Smooth muscle cell (in vitro differentiated cells): ENCODE measurements around the gene NPLOC4. TPM values are rescaled to one million over a fixed set of nuclear protein-coding genes. Genes with fewer than 3 reads are reported as not detected.

Source experiments
- DNase-seq: peaks from one replicate; lab custom pipeline; 2025; ENCODE audit not compliant: unreplicated experiment; lab: John Stamatoyannopoulos, UW
- H2AFZ ChIP-seq: fragments of 200-600 bp; sonication (generic); 2 replicates; pipeline ENCODE4 v1.6.0; 2016; ENCODE audit warnings: antibody characterized with exemption, low read depth, mild to moderate bottlenecking
- H3F3A ChIP-seq: fragments of 200-600 bp; sonication (generic); 2 replicates; pipeline ENCODE4 v1.6.0; 2017; ENCODE audit warnings: antibody characterized with exemption, low read depth
- H3K27ac ChIP-seq: fragments of 200-600 bp; sonication (generic); 2 replicates; pipeline ENCODE4 v1.5.1; 2016; ENCODE audit warnings: low read depth, mild to moderate bottlenecking
- H3K27me3 ChIP-seq: fragments of 200-600 bp; sonication (generic); 2 replicates; pipeline ENCODE4 v1.6.1; 2016; ENCODE audit warnings: low read depth, mild to moderate bottlenecking
- H3K36me3 ChIP-seq: fragments of 200-600 bp; sonication (generic); 2 replicates; pipeline ENCODE4 v1.5.1; 2016; ENCODE audit warnings: low read depth
- H3K4me1 ChIP-seq: fragments of 200-600 bp; sonication (generic); 2 replicates; pipeline ENCODE4 v1.5.1; 2016; ENCODE audit warnings: low read depth
- H3K4me2 ChIP-seq: fragments of 200-600 bp; sonication (generic); 2 replicates; pipeline ENCODE4 v1.6.0; 2016; ENCODE audit warnings: mild to moderate bottlenecking
- H3K4me3 ChIP-seq: fragments of 200-600 bp; sonication (generic); 2 replicates; pipeline ENCODE4 v1.5.1; 2016; ENCODE audit warnings: mild to moderate bottlenecking
- H3K79me2 ChIP-seq: fragments of 200-600 bp; sonication (generic); 2 replicates; pipeline ENCODE4 v1.6.0; 2016; ENCODE audit warnings: low read depth, mild to moderate bottlenecking
- H3K9ac ChIP-seq: fragments of 200-600 bp; sonication (generic); 2 replicates; pipeline ENCODE4 v1.6.0; 2016; ENCODE audit warnings: low read depth
- H3K9me3 ChIP-seq: fragments of 200-600 bp; sonication (generic); replicated peaks from 2 replicates; pipeline ENCODE4 v1.5.1; 2016; ENCODE audit warnings: low read depth
- H4K20me1 ChIP-seq: fragments of 200-600 bp; sonication (generic); 2 replicates; pipeline ENCODE4 v1.6.0; 2016; ENCODE audit warnings: low read depth
- CTCF ChIP-seq: fragments of 200-600 bp; sonication (generic); IDR thresholded peaks from 2 replicates; pipeline ENCODE4 v1.5.1; 2017; ENCODE audit warnings: borderline replicate concordance, mild to moderate bottlenecking, antibody characterized with exemption; ENCODE audit not compliant: insufficient read depth, poor library complexity, severe bottlenecking
- WGBS: methylation state at CpG from one replicate; pipeline ENCODE4 v1.1.7; 2016; ENCODE audit warnings: low lambda C conversion rate; 5-methylcytosine and 5-hydroxymethylcytosine counted together
- polyA plus RNA-seq: library from polyadenylated mRNA; unstranded; fragments of >200 nt; fragmentation: Nextera tagmentation; extraction: Ambion mirVana; gene quantifications from 2 replicates; pipeline ENCODE4 v1.2.1, GENCODE V29; 2016
- total RNA-seq: library from RNA; depleted of rRNA; stranded (reverse); fragments of >200 nt; gene quantifications from 2 replicates; pipeline ENCODE4 v1.2.3, GENCODE V29; 2014

NPLOC4 gene
- 46.3 and 58.1 TPM in 2 replicates for total RNA-seq
- polyA plus RNA-seq: 52.0 and 60.9 TPM in 2 replicates

GRCh38 chr17:81636505-81637288, at the start of gene NPLOC4, which contains the start of gene TSPAN10:
TSS of gene NPLOC4 (minus strand) at chr17:81637112. CDS start at chr17:81636930, 182 bp downstream.
TSS of gene TSPAN10 (plus strand) at chr17:81637196. CDS start at chr17:81642413, 5,217 bp downstream.
- peak; percentile 76 for DNase-seq
- WGBS: 1% methylated on average over 39 of the region's 77 CpGs
- H3K4me3 ChIP-seq: peak within 1 kb of the TSS; percentile 72
- H3K27ac ChIP-seq: peak within 1 kb of the TSS; percentile 91
- H3F3A ChIP-seq: peaks cover 4% of the 10 kb centered on the region
- H3K79me2 ChIP-seq: peaks cover 50% of the 10 kb centered on the region
- no peaks in the 10 kb centered on the region for H3K9me3 ChIP-seq
- H2AFZ ChIP-seq: peak within 1 kb of the TSS; percentile 78
- no peaks in the 10 kb centered on the region for H3K27me3 ChIP-seq
- peak within 1 kb of the TSS; percentile 89 for H3K4me2 ChIP-seq
- peaks cover 49% of the 10 kb centered on the region for H4K20me1 ChIP-seq
- H3K36me3 ChIP-seq: no peaks in the 10 kb centered on the region
- no peak for TF ChIP-seq CTCF
- peaks cover 11% of the 10 kb centered on the region for H3K4me1 ChIP-seq
- peak within 1 kb of the TSS; percentile 93 for H3K9ac ChIP-seq

GRCh38 chr17:81686614-81687013, 49.7 kb upstream of the NPLOC4 start:
- H3K79me2 ChIP-seq: peaks cover 74% of the 10 kb centered on the region
- TF ChIP-seq CTCF: no peak
- H3K4me3 ChIP-seq: no peak overlapping the region
- H3K9ac ChIP-seq: no peak overlapping the region
- H4K20me1 ChIP-seq: peaks cover 75% of the 10 kb centered on the region
- no peaks in the 10 kb centered on the region for H3F3A ChIP-seq
- DNase-seq: no peak
- peaks cover 18% of the 10 kb centered on the region for H3K4me1 ChIP-seq
- H3K9me3 ChIP-seq: no peaks in the 10 kb centered on the region
- no peak overlapping the region for H2AFZ ChIP-seq
- WGBS: 97% methylated on average over 20 of the region's 20 CpGs
- H3K27me3 ChIP-seq: no peaks in the 10 kb centered on the region
- H3K4me2 ChIP-seq: no peak overlapping the region
- no peaks in the 10 kb centered on the region for H3K36me3 ChIP-seq
- no peak overlapping the region for H3K27ac ChIP-seq

GRCh38 chr17:81685108-81685507, 48.2 kb upstream of the NPLOC4 start:
- peak overlapping the region; percentile 99 for H3K9ac ChIP-seq
- no peaks in the 10 kb centered on the region for H3F3A ChIP-seq
- H4K20me1 ChIP-seq: peaks cover 61% of the 10 kb centered on the region
- peak overlapping the region; percentile 98 for H3K27ac ChIP-seq
- no peak for DNase-seq
- peaks cover 88% of the 10 kb centered on the region for H3K79me2 ChIP-seq
- H3K9me3 ChIP-seq: no peaks in the 10 kb centered on the region
- H2AFZ ChIP-seq: no peak overlapping the region
- no peaks in the 10 kb centered on the region for H3K27me3 ChIP-seq
- peak overlapping the region; percentile 95 for H3K4me2 ChIP-seq
- H3K4me1 ChIP-seq: peaks cover 18% of the 10 kb centered on the region
- H3K4me3 ChIP-seq: peak overlapping the region; percentile 98
- 47% methylated on average over 12 of the region's 12 CpGs for WGBS
- no peaks in the 10 kb centered on the region for H3K36me3 ChIP-seq
- no peak for TF ChIP-seq CTCF

GRCh38 chr17:81684442-81684911, 47.6 kb upstream of the NPLOC4 start:
- no peaks in the 10 kb centered on the region for H3K9me3 ChIP-seq
- peaks cover 88% of the 10 kb centered on the region for H3K79me2 ChIP-seq
- H3K27ac ChIP-seq: peak overlapping the region; percentile 98
- no peak overlapping the region for H2AFZ ChIP-seq
- H3K4me1 ChIP-seq: peaks cover 18% of the 10 kb centered on the region
- H3K4me2 ChIP-seq: peak overlapping the region; percentile 95
- peaks cover 55% of the 10 kb centered on the region for H4K20me1 ChIP-seq
- no peaks in the 10 kb centered on the region for H3K36me3 ChIP-seq
- DNase-seq: no peak
- peak overlapping the region; percentile 99 for H3K9ac ChIP-seq
- 16% methylated on average over 16 of the region's 16 CpGs for WGBS
- no peaks in the 10 kb centered on the region for H3F3A ChIP-seq
- no peak for TF ChIP-seq CTCF
- H3K27me3 ChIP-seq: no peaks in the 10 kb centered on the region
- H3K4me3 ChIP-seq: peak overlapping the region; percentile 98
